ENCODE data around the gene PPP6R2. TPM values are rescaled to one million over a fixed set of nuclear protein-coding genes. Genes with fewer than 3 reads are reported as not detected.
"Not testable (repeated sequence)": the region's sequence is repeated elsewhere in the genome, so short reads cannot be mapped to it uniquely, and the experiment has no call there.

PPP6R2 gene
- total and polyA plus RNA-seq, 2 of the 4 experiments (the other 2 are of a cell fraction): 49.2 to 51.6 TPM

GRCh38 chr22:50329236-50329635, 13.9 kb upstream of the PPP6R2 start:
- H4K91ac ChIP-seq (ENCODE audit: insufficient read depth, low read depth, low read length): no peak overlapping the region
- no peak overlapping the region for H4K5ac ChIP-seq (ENCODE audit: low read depth, low read length)
- CTCF ChIA-PET: no interaction called here
- no peak overlapping the region for H3K9ac ChIP-seq (ENCODE audit: low read depth, low read length)
- in situ Hi-C loops (cut with MboI; ENCODE audit: low sequenced_read_pairs): loop anchor here (5.0 to 10.0 kb wide), 2 partner anchors 54 to 77 kb away; partner anchors contain the start of genes HDAC10 and MAPK11
- no peak overlapping the region for H2AK5ac ChIP-seq (ENCODE audit: low read depth, low read length)
- H2BK120ac ChIP-seq (ENCODE audit: low read depth, low read length): no peak overlapping the region
- BruUV-seq (replicated peaks): no TSS peak
- DNase-seq (peak; percentile 65), ATAC-seq (ENCODE audit: low read depth) (no peak)
- POLR2A ChIA-PET (ENCODE audit: unreplicated experiment): interaction anchor here (1.3 kb wide), 1 partner anchor 78 kb away, joined by 6 read pairs; the partner anchor contains the start of gene HDAC10
- no peaks in the 10 kb centered on the region for H4K20me1 ChIP-seq (ENCODE audit: insufficient read depth, low read length)
- WGBS, 2 experiments (ENCODE audit: extremely low coverage in 2 of 2, insufficient read length in 1 of 2): 43% methylated on average over 1 of the region's 6 CpGs; no CpG with 5 or more reads in 1 of the 2 experiments
- H3K4me1 ChIP-seq (ENCODE audit: control insufficient read depth, insufficient read depth, low read length): peaks cover 8% of the 10 kb centered on the region
- no peak overlapping the region for H3K14ac ChIP-seq (replicated peaks; ENCODE audit: low read depth, low read length)
- no peak overlapping the region for H2BK15ac ChIP-seq (ENCODE audit: low read depth, low read length)
- intact Hi-C loops (cut with micrococcal nuclease): loop anchor here (5.0 kb wide), 1 partner anchor 37 kb away; no protein-coding TSS in a partner anchor
- dilution Hi-C loops (cut with HindIII; ENCODE audit: low sequenced_read_pairs, unreplicated experiment): no loop called here
- no peak overlapping the region for H2BK20ac ChIP-seq (ENCODE audit: low read depth, low read length)
- H4K8ac ChIP-seq (ENCODE audit: low read depth in 2 of 2, low read length in 2 of 2): no peak overlapping the region
- H3K56ac ChIP-seq (ENCODE audit: extremely low read depth, insufficient read depth, low read length): no peak overlapping the region
- H3K36me3 ChIP-seq (ENCODE audit: control insufficient read depth, insufficient read depth, low read length): no peaks in the 10 kb centered on the region
- no peak overlapping the region for H3K23ac ChIP-seq (ENCODE audit: low read depth, low read length)
- no peaks in the 10 kb centered on the region for H3K27me3 ChIP-seq (ENCODE audit: control insufficient read depth, insufficient read depth, low read length)
- no peaks in the 10 kb centered on the region for H3K9me3 ChIP-seq (ENCODE audit: control insufficient read depth, insufficient read depth, low read length)
- no peak overlapping the region for H3K27ac ChIP-seq (ENCODE audit: insufficient read depth, low read length)
- peaks cover 11 to 26% of the 10 kb centered on the region in 2 experiments for H3K79me1 ChIP-seq (ENCODE audit: low read depth in 1 of 2, low read length in 2 of 2)
- H2AK9ac ChIP-seq (replicated peaks; ENCODE audit: low read depth, low read length, poor library complexity): no peak overlapping the region
- no peak overlapping the region for H3K4ac ChIP-seq (ENCODE audit: low read depth, low read length)
- H2BK5ac ChIP-seq (ENCODE audit: low read depth, low read length, poor library complexity, severe bottlenecking): no peak overlapping the region
- H3K4me3 ChIP-seq (ENCODE audit: insufficient read depth, low read depth, low read length): no peak overlapping the region
- H2AFZ ChIP-seq (replicated peaks; ENCODE audit: low read length, poor library complexity): peak overlapping the region; percentile 18
- peaks cover 14% of the 10 kb centered on the region for H3K9me1 ChIP-seq (ENCODE audit: insufficient read depth, low read length)
- no peak overlapping the region for H3K18ac ChIP-seq (ENCODE audit: low read depth, low read length)
- no peak overlapping the region for H3K4me2 ChIP-seq (ENCODE audit: low read depth, low read length)
- TF ChIP-seq SMC3 (IDR thresholded peaks at IDR 0.05; ENCODE audit: low read depth, low read length): no peak
- no peak for TF ChIP-seq RAD21 (IDR thresholded peaks at IDR 0.05; ENCODE audit: low read length)
- peak; percentile 83 for TF ChIP-seq BHLHE40 (IDR thresholded peaks at IDR 0.05; ENCODE audit: low read depth, low read length)

DNA sequence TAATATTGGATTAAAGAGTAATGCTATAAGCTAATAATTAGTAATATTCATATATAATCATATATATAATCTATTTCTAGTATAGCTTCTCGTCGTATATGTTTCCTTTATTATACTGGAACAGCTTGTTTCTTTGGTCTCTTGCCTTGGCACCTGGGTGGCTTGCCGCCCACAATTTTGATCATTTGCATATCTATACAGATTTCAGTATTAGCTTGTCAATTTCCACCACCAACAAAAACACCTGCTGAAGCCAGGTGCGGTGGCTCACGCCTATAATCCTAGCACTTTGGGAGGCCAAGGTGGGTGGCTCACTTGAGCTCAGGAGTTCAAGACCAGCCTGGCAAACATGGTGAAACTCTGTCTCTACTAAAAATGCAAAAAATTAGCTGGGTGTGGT, 8.7 kb upstream of the PPP6R2 start:
- H3K56ac ChIP-seq (ENCODE audit: extremely low read depth, insufficient read depth, low read length); H3K4me3 ChIP-seq (ENCODE audit: insufficient read depth, low read depth, low read length); H3K27ac ChIP-seq (ENCODE audit: insufficient read depth, low read length); H3K4ac ChIP-seq (ENCODE audit: low read depth, low read length); H3K9me3 ChIP-seq (ENCODE audit: control insufficient read depth, insufficient read depth, low read length); H3K4me2 ChIP-seq (ENCODE audit: low read depth, low read length); H4K8ac ChIP-seq (ENCODE audit: low read depth in 2 of 2, low read length in 2 of 2); H3K14ac ChIP-seq (replicated peaks; ENCODE audit: low read depth, low read length); H3K4me1 ChIP-seq (ENCODE audit: control insufficient read depth, insufficient read depth, low read length); H2BK120ac ChIP-seq (ENCODE audit: low read depth, low read length); ATAC-seq (ENCODE audit: low read depth); BruUV-seq (replicated peaks); H3K9ac ChIP-seq (ENCODE audit: low read depth, low read length); H2AK9ac ChIP-seq (replicated peaks; ENCODE audit: low read depth, low read length, poor library complexity); H4K5ac ChIP-seq (ENCODE audit: low read depth, low read length); H2AK5ac ChIP-seq (ENCODE audit: low read depth, low read length); H3K18ac ChIP-seq (ENCODE audit: low read depth, low read length); H2AFZ ChIP-seq (replicated peaks; ENCODE audit: low read length, poor library complexity); H3K36me3 ChIP-seq (ENCODE audit: control insufficient read depth, insufficient read depth, low read length); H4K20me1 ChIP-seq (ENCODE audit: insufficient read depth, low read length); in situ Hi-C loops (cut with MboI; ENCODE audit: low sequenced_read_pairs); H3K27me3 ChIP-seq (ENCODE audit: control insufficient read depth, insufficient read depth, low read length); H3K23ac ChIP-seq (ENCODE audit: low read depth, low read length); dilution Hi-C loops (cut with HindIII; ENCODE audit: low sequenced_read_pairs, unreplicated experiment); intact Hi-C loops (cut with micrococcal nuclease); H2BK5ac ChIP-seq (ENCODE audit: low read depth, low read length, poor library complexity, severe bottlenecking); H2BK15ac ChIP-seq (ENCODE audit: low read depth, low read length); POLR2A ChIA-PET (ENCODE audit: unreplicated experiment); DNase-seq; H4K91ac ChIP-seq (ENCODE audit: insufficient read depth, low read depth, low read length); H2BK20ac ChIP-seq (ENCODE audit: low read depth, low read length): not testable (repeated sequence)
- no CpG with 5 or more reads among the region's 5 CpGs for WGBS, 2 experiments (ENCODE audit: extremely low coverage in 2 of 2, insufficient read length in 1 of 2)
- CTCF ChIA-PET: interaction anchor here (0.6 kb wide), 1 partner anchor 93 kb away, joined by 4 read pairs; no protein-coding TSS in a partner anchor
- peaks cover 32% of the 10 kb centered on the region for H3K9me1 ChIP-seq (ENCODE audit: insufficient read depth, low read length)
- H3K79me1 ChIP-seq (ENCODE audit: low read depth in 1 of 2, low read length in 2 of 2): peaks cover 14 to 25% of the 10 kb centered on the region in 2 experiments
